ACHN (cell line): ENCODE results near the gene HOXC11.

Experiments used
- DNase-seq: peaks from one replicate; pipeline ENCODE4 v3.0.0-alpha.2; 2015
- in situ Hi-C: cut with HindIII; loops from 2 replicates; pipeline ENCODE4 v1.10.0; 2017; ENCODE audit warnings: low sequenced_read_pairs, low pct_ligation_motif_present, low pct_unique_long_range_greater_than_20kb

The HOXC11 gene

GRCh38 chr12:54024581-54025305, 51.8 kb downstream of the HOXC11 start:
- in situ Hi-C loops, result no loop called here
- DNase-seq, result no peak

- no peak for DNase-seq
- in situ Hi-C loops, result no loop called here
Measured at GRCh38 chr12:54025499-54026405, 52.8 kb downstream of the HOXC11 start.

GRCh38 chr12:54026640-54027441, 53.9 kb downstream of the HOXC11 start:
- DNase-seq, result no peak
- in situ Hi-C loops, result no loop called here
